Neuron (in vitro differentiated cells): ENCODE measurements around the gene RALGAPB.
"Not testable (repeated sequence)": the region's sequence is repeated elsewhere in the genome, so short reads cannot be mapped to it uniquely, and the experiment has no call there.

Experiments
- H2AFZ ChIP-seq: one replicate; pipeline ENCODE4 v1.6.1; 2013; ENCODE audit warnings: low read depth, mild to moderate bottlenecking, inconsistent platforms, low read length, moderate library complexity
- H3K27me3 ChIP-seq: one replicate; pipeline ENCODE4 v1.6.1; 2013; ENCODE audit warnings: low read length; ENCODE audit not compliant: insufficient read depth
- H3K36me3 ChIP-seq: one replicate; pipeline ENCODE4 v1.6.1; 2013; ENCODE audit warnings: low read length; ENCODE audit not compliant: insufficient read depth
- H3K4me1 ChIP-seq: one replicate; pipeline ENCODE4 v1.6.1; 2013; ENCODE audit warnings: low read length; ENCODE audit not compliant: insufficient read depth
- H3K4me3 ChIP-seq: 2 replicates; pipeline ENCODE4 v1.5.1; 2013; ENCODE audit warnings: mild to moderate bottlenecking, low read length, moderate library complexity
- H3K9me3 ChIP-seq: one replicate; pipeline ENCODE4 v1.6.1; 2013; ENCODE audit warnings: low read length

RALGAPB gene

DNA sequence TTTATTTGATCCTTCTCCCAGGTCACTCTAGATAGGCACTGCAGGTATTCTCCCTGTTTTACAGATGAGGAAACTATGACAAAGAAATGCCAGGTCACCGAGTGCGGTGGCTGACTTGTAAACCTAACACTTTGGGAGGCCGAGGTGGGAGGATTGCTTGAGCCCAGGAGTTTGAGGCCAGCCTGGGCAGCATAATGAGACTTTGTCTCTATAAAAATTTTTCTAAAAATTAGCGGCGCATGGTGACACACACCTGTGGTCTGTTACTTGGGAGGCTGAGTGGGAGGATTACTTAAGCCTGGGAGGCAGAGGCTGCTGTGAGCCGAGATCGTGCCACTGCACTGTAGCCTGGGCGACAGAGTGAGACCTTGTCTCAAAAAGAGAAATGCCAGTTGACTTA lies 5.1 kb downstream of the RALGAPB start:
- Histone ChIP-seq H3K9me3 (no peaks in the 10 kb centered on the region), H3K4me3 (no peak overlapping the region), H2AFZ (no peak overlapping the region), H3K27me3 (no peaks in the 10 kb centered on the region), H3K36me3 (peaks cover 13% of the 10 kb centered on the region), H3K4me1 (peaks cover 11% of the 10 kb centered on the region)

DNA sequence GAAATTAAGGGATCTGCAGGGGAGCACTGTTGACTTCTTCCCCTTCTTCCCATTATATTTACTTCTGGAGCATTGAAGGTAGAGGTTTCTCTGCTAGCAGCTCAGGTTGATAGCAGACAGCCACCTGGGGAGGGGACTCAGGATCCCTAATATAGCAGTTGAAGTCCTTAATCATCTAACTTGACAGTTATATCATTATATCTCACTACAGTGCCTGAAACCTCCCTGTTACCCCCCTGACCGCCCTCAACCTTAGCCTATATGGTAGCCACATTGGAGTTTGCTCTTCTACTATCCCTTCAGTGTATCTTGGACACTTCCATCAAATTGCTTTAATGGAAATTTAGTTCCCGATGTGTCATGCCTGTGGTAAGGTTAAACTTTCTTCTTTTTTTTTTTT lies 7.0 kb downstream of the RALGAPB start:
- no peak overlapping the region for H3K4me3 ChIP-seq
- H3K4me1 ChIP-seq = no peaks in the 10 kb centered on the region
- H2AFZ ChIP-seq = no peak overlapping the region
- H3K36me3 ChIP-seq = peaks cover 17% of the 10 kb centered on the region
- no peaks in the 10 kb centered on the region for H3K27me3 ChIP-seq
- H3K9me3 ChIP-seq = no peaks in the 10 kb centered on the region

DNA sequence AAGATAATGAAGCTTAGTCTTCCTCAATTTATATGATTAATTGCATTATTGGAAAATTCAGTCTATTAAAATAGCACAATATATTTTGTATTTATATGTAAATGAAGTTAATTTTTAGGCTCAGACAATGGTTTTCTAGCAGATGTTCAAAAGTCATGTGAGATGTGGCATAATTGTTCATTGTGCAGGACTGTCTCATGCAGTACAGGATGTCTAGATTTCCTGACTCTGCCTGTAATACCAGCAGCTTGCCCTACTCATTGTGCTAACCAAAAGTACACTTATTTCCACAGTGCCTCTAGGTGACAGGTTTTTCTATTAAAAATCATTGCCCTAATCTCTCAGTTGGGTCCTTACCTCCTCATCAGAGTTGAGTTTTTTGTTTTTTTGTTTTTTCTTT lies 12.4 kb downstream of the RALGAPB start:
- H3K4me3 ChIP-seq = no peak overlapping the region
- H3K9me3 ChIP-seq = no peaks in the 10 kb centered on the region
- no peaks in the 10 kb centered on the region for H3K27me3 ChIP-seq

DNA sequence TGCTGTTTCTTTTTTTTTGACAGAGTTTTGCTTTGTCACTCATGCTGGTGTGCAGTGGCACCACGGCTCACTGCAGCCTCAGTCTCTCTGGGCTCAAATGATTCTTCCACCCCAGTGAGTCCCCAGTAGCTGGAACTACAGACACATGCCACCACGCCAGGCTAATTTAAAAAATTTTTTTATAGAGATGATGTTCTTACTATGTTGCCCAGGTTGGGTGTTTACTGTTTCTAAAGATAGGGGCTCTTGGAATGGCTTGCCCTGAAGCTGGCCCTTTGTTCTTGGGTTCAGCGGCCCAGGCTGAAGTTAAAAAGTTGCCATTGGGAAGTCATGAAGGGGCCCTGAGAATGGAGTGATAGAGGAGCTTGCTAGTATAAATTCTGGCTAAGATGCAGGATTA lies 16.5 kb downstream of the RALGAPB start:
- no peak overlapping the region for H2AFZ ChIP-seq
- H3K9me3 ChIP-seq = no peaks in the 10 kb centered on the region
- H3K4me1 ChIP-seq = no peaks in the 10 kb centered on the region
- H3K4me3 ChIP-seq = no peak overlapping the region
- H3K36me3 ChIP-seq = peaks cover 51% of the 10 kb centered on the region
- H3K27me3 ChIP-seq = no peaks in the 10 kb centered on the region

More for the DNA sequence above, 12.4 kb downstream of the RALGAPB start:
- peaks cover 34% of the 10 kb centered on the region for H3K36me3 ChIP-seq
- no peaks in the 10 kb centered on the region for H3K4me1 ChIP-seq
- H2AFZ ChIP-seq = no peak overlapping the region

DNA sequence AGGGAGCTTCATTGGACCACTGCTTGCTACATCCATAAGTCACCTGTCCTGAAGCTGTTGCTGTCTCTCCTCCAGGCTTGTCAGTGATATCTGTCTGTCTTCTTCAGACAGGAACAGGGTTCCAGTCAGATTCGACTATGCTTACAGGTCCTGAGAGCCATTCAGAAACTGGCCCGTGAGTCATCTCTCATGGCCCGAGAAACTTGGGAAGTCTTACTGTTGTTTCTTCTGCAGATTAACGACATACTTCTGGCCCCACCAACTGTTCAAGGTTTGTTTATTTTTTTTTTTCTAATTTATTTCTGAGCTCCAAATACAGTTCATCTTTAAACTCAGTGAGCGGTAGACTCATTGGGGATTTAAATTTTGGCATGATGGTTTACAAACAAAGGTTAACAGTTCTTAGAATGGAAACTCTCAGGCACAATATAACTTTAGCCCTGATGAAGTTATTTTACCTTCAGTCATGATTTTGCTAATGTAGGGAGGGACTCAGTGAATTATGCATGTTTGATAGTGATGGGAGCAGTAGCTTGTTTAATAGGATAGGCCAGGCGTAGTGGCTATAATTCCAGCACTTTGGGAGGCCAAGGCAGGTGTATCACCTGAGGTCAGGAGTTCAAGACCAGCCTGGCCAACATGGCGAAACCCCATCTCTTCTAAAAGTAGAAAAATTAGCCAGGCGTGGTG lies 24.7 kb downstream of the RALGAPB start:
- no peaks in the 10 kb centered on the region for H3K4me1 ChIP-seq
- peaks cover 77% of the 10 kb centered on the region for H3K36me3 ChIP-seq
- no peaks in the 10 kb centered on the region for H3K9me3 ChIP-seq

DNA sequence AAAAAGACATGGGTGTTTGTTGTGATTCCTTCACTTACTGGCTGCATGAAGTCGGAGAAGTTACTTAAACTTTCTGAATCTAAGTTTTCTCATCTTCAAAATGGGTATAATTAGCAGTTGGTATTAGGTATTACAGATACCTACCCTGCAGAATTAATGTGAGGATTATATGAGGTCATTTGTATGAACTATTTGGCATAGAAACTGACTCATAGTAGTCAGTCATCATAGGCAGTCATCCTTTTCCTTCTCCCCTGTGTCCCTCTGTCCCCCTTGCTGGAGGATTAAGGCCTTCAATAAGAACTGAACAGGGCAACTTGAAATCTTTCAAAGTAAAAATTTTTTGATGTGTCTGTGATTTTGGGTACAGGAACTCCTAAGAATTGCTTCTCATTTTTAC lies 26.3 kb downstream of the RALGAPB start:
- Histone ChIP-seq H3K4me3 (no peak overlapping the region), H2AFZ (no peak overlapping the region), H3K27me3 (no peaks in the 10 kb centered on the region), H3K4me1 (no peaks in the 10 kb centered on the region), H3K9me3 (peaks cover 2% of the 10 kb centered on the region), H3K36me3 (peaks cover 75% of the 10 kb centered on the region)

More for the DNA sequence above, 24.7 kb downstream of the RALGAPB start:
- Histone ChIP-seq H3K4me3 (no peak overlapping the region), H2AFZ (no peak overlapping the region), H3K27me3 (no peaks in the 10 kb centered on the region)

DNA sequence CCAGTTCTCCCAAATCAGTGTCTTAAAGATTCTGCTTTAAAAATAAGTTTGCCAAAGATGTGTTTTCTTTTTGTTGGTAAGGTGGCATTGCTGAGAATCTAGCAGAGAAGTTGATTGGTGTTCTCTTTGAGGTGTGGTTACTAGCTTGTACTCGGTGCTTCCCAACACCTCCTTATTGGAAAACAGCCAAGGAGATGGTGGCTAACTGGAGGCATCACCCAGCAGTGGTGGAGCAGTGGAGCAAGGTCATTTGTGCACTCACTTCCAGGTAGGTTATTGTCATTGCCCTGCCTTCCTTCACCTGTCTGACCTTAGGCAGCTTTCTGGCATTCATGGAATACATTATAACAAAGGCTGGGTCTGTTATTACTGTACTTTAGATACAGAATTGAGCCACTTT lies 26.7 kb downstream of the RALGAPB start:
- peaks cover 2% of the 10 kb centered on the region for H3K9me3 ChIP-seq
- no peaks in the 10 kb centered on the region for H3K27me3 ChIP-seq
- peaks cover 76% of the 10 kb centered on the region for H3K36me3 ChIP-seq
- no peak overlapping the region for H3K4me3 ChIP-seq
- no peaks in the 10 kb centered on the region for H3K4me1 ChIP-seq
- H2AFZ ChIP-seq = no peak overlapping the region

DNA sequence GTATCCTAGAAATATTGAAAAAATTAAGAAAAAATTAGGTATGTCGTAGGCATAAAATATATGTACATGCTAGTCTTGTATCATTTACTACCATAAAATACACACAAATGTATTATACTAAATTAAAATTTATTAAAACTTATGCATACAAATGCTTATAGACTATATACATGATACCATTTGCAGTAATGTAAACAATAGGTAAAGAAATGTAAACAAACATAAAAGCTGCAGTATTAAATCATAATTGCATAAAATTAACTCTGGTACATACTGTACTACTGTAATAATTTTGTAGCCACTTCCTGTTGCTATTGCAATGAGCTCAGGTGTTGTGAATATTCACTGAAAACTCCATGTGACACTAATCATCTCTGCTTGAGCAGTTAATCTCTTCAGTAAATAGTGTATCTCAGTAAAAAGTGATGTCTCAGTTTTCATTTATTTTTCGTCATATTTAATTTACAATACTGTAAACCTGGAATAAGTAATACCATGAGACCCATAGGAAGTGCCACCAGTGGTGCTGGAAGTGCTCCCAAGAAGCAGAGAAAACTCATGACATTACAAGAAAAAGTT lies 29.3 kb downstream of the RALGAPB start:
- Histone ChIP-seq H3K4me1 (no peaks in the 10 kb centered on the region), H3K9me3 (peaks cover 2% of the 10 kb centered on the region), H2AFZ (no peak overlapping the region), H3K36me3 (peaks cover 70% of the 10 kb centered on the region), H3K27me3 (no peaks in the 10 kb centered on the region), H3K4me3 (no peak overlapping the region)

DNA sequence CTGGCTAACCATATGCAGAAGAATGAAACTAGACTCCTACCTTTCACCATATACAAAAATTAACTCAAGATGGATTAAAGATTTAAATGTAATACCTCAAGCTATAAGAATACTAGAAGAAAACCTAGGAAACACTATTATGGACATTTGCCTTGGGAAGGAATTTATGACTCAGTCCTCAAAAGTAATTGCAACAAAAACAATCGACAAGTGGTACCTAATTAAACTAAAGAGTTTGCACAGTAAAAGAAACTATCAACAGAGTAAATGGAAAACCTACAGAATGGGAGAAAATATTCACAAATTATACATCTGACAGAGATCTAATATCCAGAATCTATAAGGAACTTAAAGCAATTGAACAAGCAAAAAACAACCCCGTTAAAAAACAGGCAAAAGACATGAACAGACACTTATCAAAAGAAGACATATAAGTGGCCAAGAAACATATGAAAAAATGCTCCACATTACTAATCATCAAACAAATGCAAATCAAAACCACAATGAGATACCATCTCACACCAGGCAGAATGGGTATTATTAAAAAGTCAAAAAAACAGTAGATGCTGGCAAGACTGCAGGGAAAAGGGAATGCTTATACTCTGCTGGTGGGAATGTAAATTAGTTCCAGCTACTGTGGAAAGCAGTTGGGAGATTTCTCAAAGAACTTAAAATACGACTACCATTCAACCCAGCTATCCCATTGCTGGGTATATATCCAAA lies 31.9 kb downstream of the RALGAPB start:
- peaks cover 60% of the 10 kb centered on the region for H3K36me3 ChIP-seq
- H3K4me3 ChIP-seq = no peak overlapping the region
- peaks cover 2% of the 10 kb centered on the region for H3K9me3 ChIP-seq
- no peak overlapping the region for H2AFZ ChIP-seq
- no peaks in the 10 kb centered on the region for H3K27me3 ChIP-seq
- H3K4me1 ChIP-seq = no peaks in the 10 kb centered on the region

DNA sequence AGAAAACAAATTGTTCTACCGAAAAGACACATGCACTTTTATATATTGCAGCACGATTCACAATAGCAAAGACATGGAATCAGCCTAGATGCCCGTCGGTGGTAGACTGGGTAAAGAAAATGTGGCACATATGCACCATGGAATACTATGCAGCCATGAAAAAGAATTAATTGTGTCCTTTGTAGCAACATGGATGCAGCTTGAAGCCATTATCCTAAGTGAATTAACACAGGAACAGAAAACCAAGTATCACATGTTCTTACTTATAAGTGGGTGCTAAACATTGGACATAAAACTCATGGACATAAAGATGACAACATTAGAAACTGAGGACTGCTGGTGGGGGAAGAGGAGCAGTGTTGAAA lies 32.4 kb downstream of the RALGAPB start:
- Histone ChIP-seq H3K4me1 (no peaks in the 10 kb centered on the region), H3K9me3 (peaks cover 3% of the 10 kb centered on the region), H3K4me3 (no peak overlapping the region), H3K27me3 (no peaks in the 10 kb centered on the region), H2AFZ (no peak overlapping the region), H3K36me3 (peaks cover 62% of the 10 kb centered on the region)

DNA sequence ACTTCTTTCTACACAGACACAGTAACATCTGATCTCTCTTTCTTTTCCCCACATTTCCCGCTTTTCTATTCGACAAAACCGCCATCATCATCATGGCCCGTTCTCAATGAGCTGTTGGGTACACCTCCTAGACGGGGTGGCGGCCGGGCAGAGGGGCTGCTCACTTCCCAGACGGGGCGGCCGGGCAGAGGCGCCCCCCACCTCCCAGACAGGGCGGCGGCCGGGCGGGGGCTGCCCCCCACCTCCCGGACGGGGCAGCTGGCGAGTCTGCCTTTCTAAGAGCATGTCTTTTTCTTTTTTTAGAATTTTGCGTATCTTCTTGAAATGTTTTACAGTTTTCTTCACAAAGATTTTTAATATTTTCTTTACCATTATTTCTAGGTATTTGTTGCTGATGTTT lies 39.1 kb downstream of the RALGAPB start:
- H3K9me3 ChIP-seq, H3K4me1 ChIP-seq, H2AFZ ChIP-seq, H3K27me3 ChIP-seq, H3K4me3 ChIP-seq: not testable (repeated sequence)
- peaks cover 40% of the 10 kb centered on the region for H3K36me3 ChIP-seq

DNA sequence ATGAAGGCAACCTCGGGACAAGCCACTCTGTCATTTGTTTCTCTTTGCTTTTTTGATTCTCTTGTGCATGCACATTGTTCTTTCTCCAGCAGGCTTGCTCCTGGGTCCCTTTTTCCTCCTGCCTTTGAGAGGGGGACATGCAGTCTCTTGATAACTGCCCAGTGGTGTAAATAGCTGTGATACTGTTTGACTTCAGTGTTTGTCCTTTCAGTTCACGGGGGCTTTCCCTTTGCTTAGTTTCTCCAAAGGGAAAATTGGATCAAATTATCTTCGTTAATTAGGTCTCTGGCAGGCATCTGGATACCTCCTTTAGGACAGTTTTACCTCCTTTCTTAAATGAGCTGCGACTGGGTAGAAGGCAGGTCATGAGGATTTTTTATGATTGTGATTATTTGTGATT lies 41.5 kb downstream of the RALGAPB start:
- Histone ChIP-seq H3K27me3 (no peaks in the 10 kb centered on the region), H3K9me3 (peaks cover 3% of the 10 kb centered on the region), H3K4me1 (no peaks in the 10 kb centered on the region), H3K36me3 (peaks cover 52% of the 10 kb centered on the region), H2AFZ (no peak overlapping the region), H3K4me3 (no peak overlapping the region)

DNA sequence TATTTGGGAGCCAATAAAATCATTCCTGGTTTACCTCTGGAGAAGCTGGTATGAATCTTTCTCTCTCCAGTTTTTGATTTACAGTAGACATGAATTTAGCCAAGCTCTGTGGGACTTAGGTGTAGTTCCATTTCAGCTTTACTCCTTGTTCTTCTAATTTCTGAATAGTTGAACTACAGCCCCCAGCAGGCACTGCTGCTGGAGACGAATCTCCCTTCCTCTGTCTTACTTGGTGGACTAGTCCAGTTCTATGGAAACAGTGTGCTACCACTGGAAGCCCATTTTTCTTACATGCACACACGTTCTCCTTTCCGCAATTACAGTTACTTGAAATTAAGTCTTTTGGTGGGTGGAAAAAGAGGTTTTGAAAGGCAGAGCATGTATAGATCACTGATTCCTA lies 42.3 kb downstream of the RALGAPB start:
- Histone ChIP-seq H2AFZ (no peak overlapping the region), H3K36me3 (peaks cover 50% of the 10 kb centered on the region), H3K27me3 (no peaks in the 10 kb centered on the region), H3K9me3 (peaks cover 3% of the 10 kb centered on the region), H3K4me3 (no peak overlapping the region), H3K4me1 (peaks cover 7% of the 10 kb centered on the region)
